Natural killer cell (primary cell): ENCODE results near the gene UNC5B. TPM values are rescaled to one million over a fixed set of nuclear protein-coding genes. Genes with fewer than 3 reads are reported as not detected.

ENCODE experiments used
- ATAC-seq, 3 donors: fragments of 150-1000 bp in 2 of 3; fragments of 200-7000 bp in 1 of 3; cut with Tn5 transposase; 1 replicate in 1 of 3; 2 replicates in 2 of 3; pipeline ENCODE4 v1.10.0; 2021; ENCODE audit warnings: mild to moderate bottlenecking in 2 of 3, moderate library complexity in 2 of 3
- DNase-seq, 2 donors: peaks; one replicate each; pipeline versions ENCODE4 v3.0.0 to v3.0.0-alpha.2; 2013 to 2021; ENCODE audit warnings: mixed read lengths in 1 of 2
- H3K27ac ChIP-seq: one replicate; pipeline ENCODE4 v1.5.1; 2013; ENCODE audit warnings: mild to moderate bottlenecking, low read length
- H3K27me3 ChIP-seq: one replicate; pipeline ENCODE4 v1.6.1; 2013; ENCODE audit warnings: low read length; ENCODE audit not compliant: control insufficient read depth, insufficient read depth
- H3K36me3 ChIP-seq: one replicate; pipeline ENCODE4 v1.6.1; 2013; ENCODE audit warnings: low read length; ENCODE audit not compliant: control insufficient read depth, insufficient read depth
- H3K4me1 ChIP-seq: one replicate; pipeline ENCODE4 v1.6.1; 2013; ENCODE audit warnings: low read length; ENCODE audit not compliant: control insufficient read depth, insufficient read depth
- H3K4me3 ChIP-seq: one replicate; pipeline ENCODE4 v1.5.1; 2013; ENCODE audit warnings: low read length
- H3K9me3 ChIP-seq: one replicate; pipeline ENCODE4 v1.6.1; 2013; ENCODE audit warnings: low read length; ENCODE audit not compliant: control insufficient read depth, insufficient read depth
- H3K27ac Mint-ChIP-seq, 2 donors: one replicate each; pipeline ENCODE4 v1.8.0; 2022; ENCODE audit warnings: mild to moderate bottlenecking in 2 of 2, mixed read lengths in 2 of 2, moderate library complexity in 1 of 2
- H3K27me3 Mint-ChIP-seq, 2 donors: one replicate each; pipeline ENCODE4 v1.8.0; 2022; ENCODE audit warnings: low read depth in 2 of 2, mixed read lengths in 2 of 2
- H3K36me3 Mint-ChIP-seq: one replicate; pipeline ENCODE4 v1.8.0; 2022; ENCODE audit warnings: mixed read lengths
- H3K4me1 Mint-ChIP-seq, 2 donors: one replicate each; pipeline ENCODE4 v1.8.0; 2022; ENCODE audit warnings: mixed read lengths in 2 of 2
- H3K4me3 Mint-ChIP-seq: one replicate; pipeline ENCODE4 v1.8.0; 2022; ENCODE audit warnings: mild to moderate bottlenecking, moderate library complexity, mixed read lengths
- H3K9me3 Mint-ChIP-seq, 2 donors: one replicate each; pipeline ENCODE4 v1.8.0; 2022; ENCODE audit warnings: mixed read lengths in 2 of 2
- WGBS: methylation state at CpG from one replicate; pipeline ENCODE4 v1.1.7; 2013; ENCODE audit warnings: missing lambda C conversion rate; ENCODE audit not compliant: insufficient coverage; 5-methylcytosine and 5-hydroxymethylcytosine counted together
- intact Hi-C: fragments of 100-400 bp; cut with micrococcal nuclease; formaldehyde crosslinking; loops from one replicate; pipeline ENCODE4 v1.14.2; 2022
- total RNA-seq, 4 donors: library from RNA; stranded (reverse); fragments of 120-200 nt in 1 of 4; gene quantifications; one replicate each; pipeline versions ENCODE4 v1.2.3 to v1.2.4, GENCODE V29; 2013 to 2022
- TF ChIP-seq, protein P1 (sequence below): fragments of 200-600 bp; IDR thresholded peaks from one replicate; pipeline ENCODE4 v1.8.0; 2022; ENCODE audit warnings: antibody characterized with exemption

Gene UNC5B
- total RNA-seq, 3 donors from 2014 or later (not counting 1 experiment from before 2014, with no cell fraction given) = 0.09 to 0.65 (median 0.09) TPM

DNA sequence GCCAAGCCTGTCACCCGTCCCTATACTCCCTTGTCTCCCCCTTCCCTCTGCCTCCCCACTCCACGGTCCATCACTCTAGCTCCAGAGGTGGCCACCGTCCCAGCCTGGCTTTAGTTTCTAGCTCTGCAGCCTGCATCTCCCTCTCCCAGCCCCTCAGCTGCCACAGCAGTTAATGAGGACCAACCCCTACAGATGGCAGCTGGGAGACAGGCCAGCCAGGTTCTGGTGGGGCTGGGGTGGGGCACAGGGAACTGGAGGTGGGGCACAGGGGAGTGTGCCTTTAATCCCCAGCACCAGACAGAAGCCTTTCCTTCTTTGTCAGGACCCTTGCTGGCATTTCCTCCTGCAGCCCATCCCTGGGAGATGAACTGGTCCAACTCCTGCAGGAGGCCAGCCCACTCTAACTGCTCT is 21.1 kb downstream of the UNC5B start:
- Histone ChIP-seq H3K4me1 (no peaks in the 10 kb centered on the region), H3K36me3 (no peaks in the 10 kb centered on the region), H3K9me3 (no peaks in the 10 kb centered on the region), H3K27me3 (no peaks in the 10 kb centered on the region), H3K4me3 (no peak overlapping the region), H3K27ac (no peak overlapping the region)
- Mint-ChIP-seq H3K9me3 (no peaks in the 10 kb centered on the region), H3K36me3 (no peaks in the 10 kb centered on the region), H3K4me1 (no peaks in the 10 kb centered on the region), H3K27ac (no peak overlapping the region), H3K4me3 (no peak overlapping the region), H3K27me3 (no peaks in the 10 kb centered on the region)
- ATAC-seq (no peak), DNase-seq (no peak)
- TF ChIP-seq, protein P1, sequence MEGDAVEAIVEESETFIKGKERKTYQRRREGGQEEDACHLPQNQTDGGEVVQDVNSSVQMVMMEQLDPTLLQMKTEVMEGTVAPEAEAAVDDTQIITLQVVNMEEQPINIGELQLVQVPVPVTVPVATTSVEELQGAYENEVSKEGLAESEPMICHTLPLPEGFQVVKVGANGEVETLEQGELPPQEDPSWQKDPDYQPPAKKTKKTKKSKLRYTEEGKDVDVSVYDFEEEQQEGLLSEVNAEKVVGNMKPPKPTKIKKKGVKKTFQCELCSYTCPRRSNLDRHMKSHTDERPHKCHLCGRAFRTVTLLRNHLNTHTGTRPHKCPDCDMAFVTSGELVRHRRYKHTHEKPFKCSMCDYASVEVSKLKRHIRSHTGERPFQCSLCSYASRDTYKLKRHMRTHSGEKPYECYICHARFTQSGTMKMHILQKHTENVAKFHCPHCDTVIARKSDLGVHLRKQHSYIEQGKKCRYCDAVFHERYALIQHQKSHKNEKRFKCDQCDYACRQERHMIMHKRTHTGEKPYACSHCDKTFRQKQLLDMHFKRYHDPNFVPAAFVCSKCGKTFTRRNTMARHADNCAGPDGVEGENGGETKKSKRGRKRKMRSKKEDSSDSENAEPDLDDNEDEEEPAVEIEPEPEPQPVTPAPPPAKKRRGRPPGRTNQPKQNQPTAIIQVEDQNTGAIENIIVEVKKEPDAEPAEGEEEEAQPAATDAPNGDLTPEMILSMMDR = no peak
- 80% methylated on average over 3 of the region's 3 CpGs for WGBS
- intact Hi-C loops = no loop called here

DNA sequence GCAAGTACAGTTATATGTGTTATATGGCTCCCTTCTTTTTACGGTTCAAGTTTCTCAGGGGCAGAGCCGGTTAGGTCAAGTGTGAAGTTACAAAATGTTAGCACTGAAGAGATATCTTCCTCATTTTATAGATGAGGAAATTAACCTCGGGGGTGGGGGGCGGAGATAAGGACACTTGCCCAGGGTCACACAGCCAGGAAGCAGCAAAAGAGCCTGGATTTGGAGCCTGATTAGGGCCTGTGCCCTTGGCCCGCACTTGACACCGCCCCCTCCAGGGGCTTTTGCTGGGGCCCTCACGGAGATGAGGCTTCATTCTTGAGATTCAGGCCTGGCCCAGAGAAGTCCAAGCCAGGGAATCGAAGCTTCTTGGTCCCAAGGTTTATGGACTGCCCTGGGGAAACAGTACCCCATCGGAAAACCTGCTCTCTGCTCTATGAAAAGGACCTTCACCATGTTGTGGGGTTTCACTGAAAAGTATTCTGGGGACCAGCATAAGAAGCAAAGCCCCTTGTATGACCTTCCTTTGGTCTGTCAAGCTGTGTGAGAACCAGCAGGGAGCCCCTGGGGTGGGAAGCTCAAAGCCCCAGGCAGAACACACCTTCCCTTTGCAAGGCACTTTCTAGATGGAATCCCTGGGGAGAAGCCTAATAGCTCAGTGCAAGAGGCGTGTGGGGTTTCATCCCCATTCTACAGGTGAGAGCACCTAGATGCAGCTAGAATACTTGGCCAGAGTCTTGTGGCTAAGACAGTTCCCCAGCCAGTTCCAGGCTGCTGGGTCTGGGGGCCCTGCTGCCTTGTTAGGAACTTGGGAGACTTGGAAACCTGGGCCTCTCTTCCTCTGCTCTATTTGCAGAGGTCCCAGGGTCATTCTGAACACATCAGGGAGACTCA is 21.9 kb downstream of the UNC5B start:
- WGBS = 68% methylated on average over 10 of the region's 10 CpGs
- intact Hi-C loops = no loop called here
- Histone ChIP-seq H3K36me3 (no peaks in the 10 kb centered on the region), H3K27ac (no peak overlapping the region), H3K4me1 (no peaks in the 10 kb centered on the region), H3K4me3 (no peak overlapping the region), H3K27me3 (no peaks in the 10 kb centered on the region), H3K9me3 (no peaks in the 10 kb centered on the region)
- DNase-seq = no peak
- TF ChIP-seq, protein P1 = no peak
- ATAC-seq = no peak
- H3K36me3 Mint-ChIP-seq = no peaks in the 10 kb centered on the region
- no peaks in the 10 kb centered on the region for H3K4me1 Mint-ChIP-seq
- H3K9me3 Mint-ChIP-seq = no peaks in the 10 kb centered on the region
- H3K27me3 Mint-ChIP-seq = no peaks in the 10 kb centered on the region
- no peak overlapping the region for H3K27ac Mint-ChIP-seq
- no peak overlapping the region for H3K4me3 Mint-ChIP-seq

DNA sequence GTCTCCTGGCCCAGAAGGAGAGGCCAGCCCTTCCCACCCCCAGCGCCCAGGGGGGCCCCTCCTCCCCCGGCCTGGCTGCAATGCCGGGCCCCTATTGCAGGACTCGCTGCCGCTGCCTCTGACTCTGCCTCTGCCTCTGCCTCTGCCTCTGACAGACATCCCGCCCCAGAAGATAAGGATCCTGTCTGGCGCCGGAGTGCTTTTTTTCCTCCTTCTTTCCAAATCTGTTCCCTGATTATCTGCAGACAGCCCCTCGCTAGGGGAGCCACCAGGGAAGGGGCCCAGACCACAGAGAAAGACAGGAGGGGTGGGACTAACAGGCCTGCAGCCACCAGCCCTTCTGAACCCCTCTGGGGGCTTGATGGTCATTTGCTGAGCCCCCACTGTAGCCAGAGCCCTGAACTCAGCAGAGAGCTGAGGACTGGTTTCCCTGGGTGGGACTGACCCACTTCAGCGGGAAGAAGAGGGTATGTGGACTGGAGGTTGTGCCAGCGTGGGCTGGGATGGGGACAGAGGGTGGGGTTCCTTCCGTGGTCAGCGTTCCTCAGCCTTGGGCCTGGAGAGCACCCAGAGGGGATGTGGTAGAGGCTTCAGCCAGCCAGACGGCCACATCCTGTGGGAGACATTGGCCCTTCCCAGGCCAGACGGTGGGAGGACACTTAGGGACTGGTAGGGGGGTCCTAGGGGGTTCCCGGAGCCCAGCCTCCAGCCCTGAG is 22.8 kb downstream of the UNC5B start:
- Mint-ChIP-seq H3K27ac (no peak overlapping the region), H3K27me3 (no peaks in the 10 kb centered on the region), H3K4me1 (peaks cover 0 to under 1% of the 10 kb centered on the region in 2 donors), H3K4me3 (no peak overlapping the region), H3K9me3 (no peaks in the 10 kb centered on the region), H3K36me3 (no peaks in the 10 kb centered on the region)
- TF ChIP-seq, protein P1 = no peak
- no peaks in the 10 kb centered on the region for H3K27me3 ChIP-seq
- no peaks in the 10 kb centered on the region for H3K36me3 ChIP-seq
- 49% methylated on average over 16 of the region's 16 CpGs for WGBS
- intact Hi-C loops = no loop called here
- ATAC-seq (no peak), DNase-seq (no peak)
- H3K27ac ChIP-seq = no peak overlapping the region
- no peaks in the 10 kb centered on the region for H3K9me3 ChIP-seq
- no peaks in the 10 kb centered on the region for H3K4me1 ChIP-seq
- no peak overlapping the region for H3K4me3 ChIP-seq
